ENCODE measurements around the gene TAS1R1.

Gene TAS1R1

DNA sequence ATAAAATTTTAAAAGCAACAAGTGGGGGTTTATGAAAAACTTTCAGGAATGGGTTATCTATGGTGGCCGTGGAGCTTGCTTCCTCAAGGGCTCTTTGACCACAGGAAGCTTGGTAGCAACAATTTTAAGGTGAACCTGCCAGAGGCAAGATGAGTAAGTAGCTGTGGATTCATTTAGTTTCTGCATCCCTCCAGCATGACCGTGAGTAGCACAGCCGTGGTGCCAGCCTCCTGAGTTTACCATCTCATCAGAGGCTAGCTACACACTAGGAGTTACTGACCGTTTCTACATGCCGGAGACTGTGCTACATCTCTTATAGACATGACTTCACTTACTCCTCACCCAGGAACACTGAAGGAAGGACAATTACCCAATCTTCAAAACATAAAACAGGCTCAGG, 33.6 kb upstream of the TAS1R1 start:
- H3K27me3 ChIP-seq (ENCODE audit: control insufficient read depth in 2 of 2, insufficient read depth in 2 of 2, low read length in 2 of 2): no peaks in the 10 kb centered on the region
- no peak overlapping the region for H3K4me3 ChIP-seq (ENCODE audit: low read length in 2 of 2)
- H3K27ac ChIP-seq (ENCODE audit: low read depth in 2 of 2, low read length in 2 of 2): no peak overlapping the region
- no peak overlapping the region for H3K9ac ChIP-seq (ENCODE audit: low read depth in 1 of 2, low read length in 2 of 2)
- H3K4me1 ChIP-seq (ENCODE audit: control insufficient read depth in 2 of 2, insufficient read depth in 2 of 2, low read length in 2 of 2): no peaks in the 10 kb centered on the region
- no peaks in the 10 kb centered on the region for H3K9me3 ChIP-seq (ENCODE audit: control insufficient read depth in 2 of 2, low read length in 2 of 2)
- H3K36me3 ChIP-seq (ENCODE audit: control insufficient read depth in 2 of 2, insufficient read depth in 2 of 2, low read length in 2 of 2): peaks cover 10 to 15% of the 10 kb centered on the region in 2 donors

DNA sequence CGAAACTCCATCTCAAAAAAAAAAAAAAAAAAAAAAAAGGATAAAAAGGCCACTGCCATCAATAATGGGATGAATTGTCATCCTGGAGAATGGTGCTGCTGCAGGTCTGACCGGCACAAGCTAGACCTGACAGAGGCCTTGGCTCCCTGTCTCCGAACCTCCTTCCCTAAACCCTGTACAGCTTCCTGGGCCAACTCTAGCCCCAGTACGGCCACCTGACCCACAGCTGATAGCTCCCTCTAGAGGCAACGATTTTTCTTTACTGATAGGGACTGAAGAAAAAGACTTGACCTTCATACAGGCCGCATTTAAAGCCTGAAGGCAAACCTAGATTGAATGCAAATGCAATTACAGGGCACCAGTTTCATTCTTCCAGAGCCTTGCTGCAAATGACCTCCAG, 31.5 kb upstream of the TAS1R1 start:
- Histone ChIP-seq H3K9ac (ENCODE audit: low read depth in 1 of 2, low read length in 2 of 2) (no peak overlapping the region), H3K27ac (ENCODE audit: low read depth in 2 of 2, low read length in 2 of 2) (no peak overlapping the region), H3K4me1 (ENCODE audit: control insufficient read depth in 2 of 2, insufficient read depth in 2 of 2, low read length in 2 of 2) (no peaks in the 10 kb centered on the region), H3K36me3 (ENCODE audit: control insufficient read depth in 2 of 2, insufficient read depth in 2 of 2, low read length in 2 of 2) (peaks cover 22 to 26% of the 10 kb centered on the region in 2 donors), H3K27me3 (ENCODE audit: control insufficient read depth in 2 of 2, insufficient read depth in 2 of 2, low read length in 2 of 2) (no peaks in the 10 kb centered on the region), H3K4me3 (ENCODE audit: low read length in 2 of 2) (no peak overlapping the region), H3K9me3 (ENCODE audit: control insufficient read depth in 2 of 2, low read length in 2 of 2) (no peaks in the 10 kb centered on the region)

DNA sequence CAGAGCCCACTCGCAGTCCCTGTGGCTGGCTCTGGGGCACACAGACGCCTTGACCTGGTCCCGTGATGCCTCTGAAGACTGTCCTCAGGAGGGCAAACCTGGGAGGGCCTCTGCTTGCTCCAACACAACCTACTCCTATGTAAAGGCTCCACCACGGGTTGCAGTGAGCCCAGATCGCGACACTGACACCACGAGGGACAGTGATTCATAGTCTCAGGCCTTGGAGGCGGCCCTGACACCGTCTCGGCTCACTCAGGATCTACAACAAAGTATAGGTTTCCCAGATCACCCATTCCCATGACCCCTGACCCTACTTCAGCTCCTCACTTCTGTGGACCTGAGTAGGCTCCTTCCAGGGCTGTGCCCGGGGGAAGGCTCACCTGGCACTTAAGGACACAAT, 28.8 kb upstream of the TAS1R1 start:
- H3K27me3 ChIP-seq (ENCODE audit: control insufficient read depth in 2 of 2, insufficient read depth in 2 of 2, low read length in 2 of 2): no peaks in the 10 kb centered on the region
- H3K4me1 ChIP-seq (ENCODE audit: control insufficient read depth in 2 of 2, insufficient read depth in 2 of 2, low read length in 2 of 2): no peaks in the 10 kb centered on the region
- no peak overlapping the region for H3K4me3 ChIP-seq (ENCODE audit: low read length in 2 of 2)
- no peak overlapping the region for H3K27ac ChIP-seq (ENCODE audit: low read depth in 2 of 2, low read length in 2 of 2)
- peaks cover 40 to 42% of the 10 kb centered on the region in 2 donors for H3K36me3 ChIP-seq (ENCODE audit: control insufficient read depth in 2 of 2, insufficient read depth in 2 of 2, low read length in 2 of 2)
- H3K9me3 ChIP-seq (ENCODE audit: control insufficient read depth in 2 of 2, low read length in 2 of 2): no peaks in the 10 kb centered on the region
- H3K9ac ChIP-seq (ENCODE audit: low read depth in 1 of 2, low read length in 2 of 2): no peak overlapping the region

DNA sequence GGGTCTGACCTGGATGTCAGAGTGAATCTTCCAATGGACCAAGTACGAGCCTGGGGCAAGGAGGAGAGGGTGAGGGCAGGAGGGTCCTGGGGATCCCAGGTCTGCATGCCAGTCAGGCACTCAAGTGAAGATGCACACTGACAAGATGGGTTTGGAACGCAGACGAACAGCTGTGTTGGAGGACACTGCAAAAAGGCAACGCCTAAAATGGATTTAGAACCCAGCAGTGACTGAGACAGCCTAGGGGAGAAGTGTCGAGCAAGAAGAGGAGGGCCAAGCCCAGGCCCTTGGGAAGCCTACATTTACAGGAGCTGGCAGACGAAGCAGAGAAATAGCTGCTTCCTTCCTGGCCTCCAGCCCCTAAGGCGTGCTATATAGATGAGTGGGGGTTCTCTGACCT, 26.6 kb upstream of the TAS1R1 start:
- peaks cover 61 to 63% of the 10 kb centered on the region in 2 donors for H3K36me3 ChIP-seq (ENCODE audit: control insufficient read depth in 2 of 2, insufficient read depth in 2 of 2, low read length in 2 of 2)

DNA sequence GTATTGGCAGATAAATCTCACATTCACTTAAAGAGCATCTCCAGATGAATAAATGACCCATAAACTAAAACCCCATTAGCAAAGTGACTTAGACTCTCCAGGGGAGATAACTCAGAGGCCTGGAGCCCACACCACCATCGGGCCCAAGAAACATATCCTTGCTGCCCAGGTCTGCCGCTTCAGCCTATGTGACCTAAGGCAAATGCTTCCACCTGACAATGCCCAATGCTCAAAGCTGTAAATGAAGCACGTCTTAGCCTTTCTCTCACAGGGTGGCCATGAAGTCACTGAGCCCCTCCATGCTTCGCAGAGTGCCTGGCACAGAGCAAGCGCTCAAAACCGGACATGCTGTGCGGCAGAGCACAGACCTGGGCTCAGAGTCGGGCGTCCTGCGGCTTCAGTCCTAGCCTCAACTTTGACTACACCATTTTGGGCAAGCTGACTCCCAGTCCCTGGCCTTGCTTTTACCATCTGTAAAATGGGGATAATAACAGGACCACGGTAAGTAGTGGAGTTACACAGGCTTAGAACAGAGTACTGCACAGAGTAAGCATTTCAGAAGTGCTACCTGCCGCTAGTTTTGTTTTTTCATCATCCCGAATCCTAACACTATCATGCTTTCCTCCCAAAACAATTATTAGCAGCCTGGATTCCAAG, 24.5 kb upstream of the TAS1R1 start:
- Histone ChIP-seq H3K9ac (ENCODE audit: low read depth in 1 of 2, low read length in 2 of 2) (no peak overlapping the region), H3K27me3 (ENCODE audit: control insufficient read depth in 2 of 2, insufficient read depth in 2 of 2, low read length in 2 of 2) (no peaks in the 10 kb centered on the region), H3K9me3 (ENCODE audit: control insufficient read depth in 2 of 2, low read length in 2 of 2) (no peaks in the 10 kb centered on the region), H3K27ac (ENCODE audit: low read depth in 2 of 2, low read length in 2 of 2) (no peak overlapping the region), H3K4me1 (ENCODE audit: control insufficient read depth in 2 of 2, insufficient read depth in 2 of 2, low read length in 2 of 2) (no peaks in the 10 kb centered on the region), H3K4me3 (ENCODE audit: low read length in 2 of 2) (no peak overlapping the region), H3K36me3 (ENCODE audit: control insufficient read depth in 2 of 2, insufficient read depth in 2 of 2, low read length in 2 of 2) (peaks cover 62 to 66% of the 10 kb centered on the region in 2 donors)

More for the DNA sequence above, 26.6 kb upstream of the TAS1R1 start:
- no peak overlapping the region for H3K9ac ChIP-seq (ENCODE audit: low read depth in 1 of 2, low read length in 2 of 2)
- H3K4me3 ChIP-seq (ENCODE audit: low read length in 2 of 2): no peak overlapping the region
- no peaks in the 10 kb centered on the region for H3K4me1 ChIP-seq (ENCODE audit: control insufficient read depth in 2 of 2, insufficient read depth in 2 of 2, low read length in 2 of 2)
- H3K9me3 ChIP-seq (ENCODE audit: control insufficient read depth in 2 of 2, low read length in 2 of 2): no peaks in the 10 kb centered on the region
- no peak overlapping the region for H3K27ac ChIP-seq (ENCODE audit: low read depth in 2 of 2, low read length in 2 of 2)
- H3K27me3 ChIP-seq (ENCODE audit: control insufficient read depth in 2 of 2, insufficient read depth in 2 of 2, low read length in 2 of 2): no peaks in the 10 kb centered on the region

DNA sequence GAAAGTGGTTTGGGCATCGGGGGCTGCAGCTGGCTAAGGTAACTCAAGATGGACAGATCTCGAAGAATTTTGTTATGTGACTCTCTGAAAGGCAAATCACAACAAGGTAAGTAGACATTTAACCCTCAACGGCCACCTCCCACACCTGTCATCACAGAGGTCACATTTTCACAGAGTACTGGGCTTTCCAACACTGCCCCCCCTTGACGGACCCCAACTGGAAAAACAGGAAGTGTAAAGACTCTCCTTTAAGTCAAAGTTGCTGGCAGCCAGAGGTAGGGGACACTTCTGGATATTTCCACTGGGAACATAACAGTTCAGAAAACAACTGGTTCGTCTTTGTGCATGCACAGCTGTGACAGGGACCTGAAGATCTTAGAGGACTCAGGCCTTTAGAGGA, 23.1 kb upstream of the TAS1R1 start:
- Histone ChIP-seq H3K9ac (ENCODE audit: low read depth in 1 of 2, low read length in 2 of 2) (no peak overlapping the region), H3K4me3 (ENCODE audit: low read length in 2 of 2) (no peak overlapping the region), H3K4me1 (ENCODE audit: control insufficient read depth in 2 of 2, insufficient read depth in 2 of 2, low read length in 2 of 2) (no peaks in the 10 kb centered on the region), H3K27ac (ENCODE audit: low read depth in 2 of 2, low read length in 2 of 2) (no peak overlapping the region), H3K27me3 (ENCODE audit: control insufficient read depth in 2 of 2, insufficient read depth in 2 of 2, low read length in 2 of 2) (no peaks in the 10 kb centered on the region), H3K9me3 (ENCODE audit: control insufficient read depth in 2 of 2, low read length in 2 of 2) (no peaks in the 10 kb centered on the region), H3K36me3 (ENCODE audit: control insufficient read depth in 2 of 2, insufficient read depth in 2 of 2, low read length in 2 of 2) (peaks cover 51 to 62% of the 10 kb centered on the region in 2 donors)

DNA sequence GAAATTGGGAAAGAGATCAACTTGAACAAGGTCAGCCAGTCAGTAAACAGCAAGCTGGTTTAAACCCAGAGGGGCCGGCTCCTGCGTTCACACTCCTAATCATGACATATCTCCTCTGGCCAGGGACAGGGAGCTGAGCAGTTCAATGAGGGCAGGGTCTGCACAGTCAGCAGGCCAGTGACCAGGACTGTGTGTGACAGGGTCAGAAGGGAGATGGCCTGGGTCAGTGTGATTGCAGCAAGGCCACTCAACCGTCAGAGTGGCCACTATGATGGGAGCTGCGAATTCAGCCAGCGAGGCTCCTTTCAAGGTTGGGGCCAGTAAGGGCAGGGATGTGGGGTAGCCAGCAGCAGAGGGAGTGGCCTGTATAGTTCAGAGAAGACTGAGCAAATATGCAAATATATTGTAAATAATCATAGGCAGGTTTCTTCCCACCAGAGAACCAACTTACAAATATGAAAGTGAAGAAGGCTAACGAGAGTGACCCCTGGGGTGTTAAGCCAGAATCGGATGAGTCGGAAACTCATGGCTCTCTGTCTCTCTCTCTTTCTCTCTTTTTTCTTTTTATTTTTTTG, 20.8 kb upstream of the TAS1R1 start:
- Histone ChIP-seq H3K36me3 (ENCODE audit: control insufficient read depth in 2 of 2, insufficient read depth in 2 of 2, low read length in 2 of 2) (peaks cover 34 to 47% of the 10 kb centered on the region in 2 donors), H3K27me3 (ENCODE audit: control insufficient read depth in 2 of 2, insufficient read depth in 2 of 2, low read length in 2 of 2) (no peaks in the 10 kb centered on the region), H3K4me1 (ENCODE audit: control insufficient read depth in 2 of 2, insufficient read depth in 2 of 2, low read length in 2 of 2) (no peaks in the 10 kb centered on the region), H3K27ac (ENCODE audit: low read depth in 2 of 2, low read length in 2 of 2) (no peak overlapping the region), H3K9ac (ENCODE audit: low read depth in 1 of 2, low read length in 2 of 2) (no peak overlapping the region), H3K9me3 (ENCODE audit: control insufficient read depth in 2 of 2, low read length in 2 of 2) (no peaks in the 10 kb centered on the region), H3K4me3 (ENCODE audit: low read length in 2 of 2) (no peak overlapping the region)

DNA sequence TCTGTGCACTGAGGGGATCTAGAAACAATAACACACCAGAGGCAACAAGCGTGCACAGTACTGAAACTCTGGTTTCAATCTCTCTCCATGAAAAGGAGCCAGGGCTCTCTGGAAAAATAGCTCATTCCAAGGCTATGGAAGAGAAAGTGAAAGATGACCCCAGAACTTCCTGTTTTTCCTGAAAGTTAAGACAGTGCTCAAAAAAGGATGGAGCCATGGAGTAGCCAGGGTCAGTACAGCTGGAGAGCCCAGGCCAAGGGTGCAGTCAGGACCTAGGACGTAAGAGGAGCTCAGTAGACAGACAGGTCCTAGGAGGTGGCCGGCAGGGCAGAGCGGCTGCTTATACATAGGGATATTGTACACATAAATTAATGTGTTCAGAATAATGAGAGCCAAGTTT, 19.9 kb upstream of the TAS1R1 start:
- no peak overlapping the region for H3K27ac ChIP-seq (ENCODE audit: low read depth in 2 of 2, low read length in 2 of 2)
- H3K27me3 ChIP-seq (ENCODE audit: control insufficient read depth in 2 of 2, insufficient read depth in 2 of 2, low read length in 2 of 2): no peaks in the 10 kb centered on the region
- no peaks in the 10 kb centered on the region for H3K9me3 ChIP-seq (ENCODE audit: control insufficient read depth in 2 of 2, low read length in 2 of 2)
- H3K36me3 ChIP-seq (ENCODE audit: control insufficient read depth in 2 of 2, insufficient read depth in 2 of 2, low read length in 2 of 2): peaks cover 33 to 49% of the 10 kb centered on the region in 2 donors
- no peak overlapping the region for H3K9ac ChIP-seq (ENCODE audit: low read depth in 1 of 2, low read length in 2 of 2)
- H3K4me3 ChIP-seq (ENCODE audit: low read length in 2 of 2): no peak overlapping the region
- no peaks in the 10 kb centered on the region for H3K4me1 ChIP-seq (ENCODE audit: control insufficient read depth in 2 of 2, insufficient read depth in 2 of 2, low read length in 2 of 2)

DNA sequence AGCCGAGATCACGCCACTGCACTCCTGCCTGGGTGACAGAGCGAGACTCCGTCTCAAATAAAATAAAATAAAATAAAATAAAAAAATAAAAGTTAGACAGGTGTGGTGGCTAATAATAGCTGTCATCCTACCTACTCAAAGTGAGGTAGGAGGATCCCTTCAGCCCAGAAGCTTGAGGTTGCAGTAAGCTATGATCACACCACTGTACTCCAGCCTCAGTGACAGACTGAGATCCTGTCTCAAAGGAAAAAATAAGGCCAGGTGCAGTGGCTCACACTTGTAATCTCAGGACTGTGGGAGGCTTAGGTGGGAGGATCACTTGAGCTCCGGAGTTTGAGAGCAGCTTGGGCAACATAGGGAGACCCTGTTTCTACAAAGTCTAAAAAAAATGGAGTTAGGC, 18.8 kb upstream of the TAS1R1 start:
- Histone ChIP-seq H3K27ac (ENCODE audit: low read depth in 2 of 2, low read length in 2 of 2) (no peak overlapping the region), H3K4me1 (ENCODE audit: control insufficient read depth in 2 of 2, insufficient read depth in 2 of 2, low read length in 2 of 2) (no peaks in the 10 kb centered on the region), H3K27me3 (ENCODE audit: control insufficient read depth in 2 of 2, insufficient read depth in 2 of 2, low read length in 2 of 2) (no peaks in the 10 kb centered on the region), H3K36me3 (ENCODE audit: control insufficient read depth in 2 of 2, insufficient read depth in 2 of 2, low read length in 2 of 2) (peaks cover 23 to 45% of the 10 kb centered on the region in 2 donors), H3K9ac (ENCODE audit: low read depth in 1 of 2, low read length in 2 of 2) (no peak overlapping the region), H3K9me3 (ENCODE audit: control insufficient read depth in 2 of 2, low read length in 2 of 2) (no peaks in the 10 kb centered on the region), H3K4me3 (ENCODE audit: low read length in 2 of 2) (no peak overlapping the region)

DNA sequence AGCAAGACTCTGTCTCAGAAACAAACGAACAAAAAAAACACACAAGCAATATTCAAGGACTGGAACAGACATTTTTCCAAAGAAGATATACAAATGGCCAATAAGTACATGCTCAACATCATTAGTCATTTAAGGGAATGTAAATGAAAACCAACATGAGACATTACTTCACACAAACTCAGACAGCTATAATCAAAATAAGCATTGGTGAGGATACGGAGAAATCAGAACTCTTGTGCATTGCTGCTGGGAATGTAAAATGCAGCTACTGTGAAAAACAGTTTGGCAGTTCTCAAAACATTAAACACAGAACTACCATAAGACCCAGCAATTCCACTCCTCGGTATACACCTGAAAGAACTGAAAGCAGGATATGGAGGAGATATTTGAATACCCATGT, 16.2 kb upstream of the TAS1R1 start:
- Histone ChIP-seq H3K27ac (ENCODE audit: low read depth in 2 of 2, low read length in 2 of 2) (no peak overlapping the region), H3K4me3 (ENCODE audit: low read length in 2 of 2) (no peak overlapping the region), H3K9me3 (ENCODE audit: control insufficient read depth in 2 of 2, low read length in 2 of 2) (no peaks in the 10 kb centered on the region), H3K27me3 (ENCODE audit: control insufficient read depth in 2 of 2, insufficient read depth in 2 of 2, low read length in 2 of 2) (no peaks in the 10 kb centered on the region), H3K9ac (ENCODE audit: low read depth in 1 of 2, low read length in 2 of 2) (no peak overlapping the region), H3K4me1 (ENCODE audit: control insufficient read depth in 2 of 2, insufficient read depth in 2 of 2, low read length in 2 of 2) (no peaks in the 10 kb centered on the region), H3K36me3 (ENCODE audit: control insufficient read depth in 2 of 2, insufficient read depth in 2 of 2, low read length in 2 of 2) (peaks cover 2 to 35% of the 10 kb centered on the region in 2 donors)
